ENCODE data around the gene MAN2A2.

The MAN2A2 gene

DNA sequence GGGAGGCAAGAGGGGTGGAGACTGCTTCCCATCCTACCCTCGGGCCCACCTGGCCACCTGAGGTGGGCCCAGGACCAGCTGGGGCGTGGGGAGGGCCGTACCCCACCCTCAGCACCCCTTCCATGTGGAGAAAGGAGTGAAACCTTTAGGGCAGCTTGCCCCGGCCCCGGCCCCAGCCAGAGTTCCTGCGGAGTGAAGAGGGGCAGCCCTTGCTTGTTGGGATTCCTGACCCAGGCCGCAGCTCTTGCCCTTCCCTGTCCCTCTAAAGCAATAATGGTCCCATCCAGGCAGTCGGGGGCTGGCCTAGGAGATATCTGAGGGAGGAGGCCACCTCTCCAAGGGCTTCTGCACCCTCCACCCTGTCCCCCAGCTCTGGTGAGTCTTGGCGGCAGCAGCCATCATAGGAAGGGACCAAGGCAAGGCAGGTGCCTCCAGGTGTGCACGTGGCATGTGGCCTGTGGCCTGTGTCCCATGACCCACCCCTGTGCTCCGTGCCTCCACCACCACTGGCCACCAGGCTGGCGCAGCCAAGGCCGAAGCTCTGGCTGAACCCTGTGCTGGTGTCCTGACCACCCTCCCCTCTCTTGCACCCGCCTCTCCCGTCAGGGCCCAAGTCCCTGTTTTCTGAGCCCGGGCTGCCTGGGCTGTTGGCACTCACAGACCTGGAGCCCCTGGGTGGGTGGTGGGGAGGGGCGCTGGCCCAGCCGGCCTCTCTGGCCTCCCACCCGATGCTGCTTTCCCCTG lies 21.0 kb upstream of the MAN2A2 start:
- TF ChIP-seq, protein P1, sequence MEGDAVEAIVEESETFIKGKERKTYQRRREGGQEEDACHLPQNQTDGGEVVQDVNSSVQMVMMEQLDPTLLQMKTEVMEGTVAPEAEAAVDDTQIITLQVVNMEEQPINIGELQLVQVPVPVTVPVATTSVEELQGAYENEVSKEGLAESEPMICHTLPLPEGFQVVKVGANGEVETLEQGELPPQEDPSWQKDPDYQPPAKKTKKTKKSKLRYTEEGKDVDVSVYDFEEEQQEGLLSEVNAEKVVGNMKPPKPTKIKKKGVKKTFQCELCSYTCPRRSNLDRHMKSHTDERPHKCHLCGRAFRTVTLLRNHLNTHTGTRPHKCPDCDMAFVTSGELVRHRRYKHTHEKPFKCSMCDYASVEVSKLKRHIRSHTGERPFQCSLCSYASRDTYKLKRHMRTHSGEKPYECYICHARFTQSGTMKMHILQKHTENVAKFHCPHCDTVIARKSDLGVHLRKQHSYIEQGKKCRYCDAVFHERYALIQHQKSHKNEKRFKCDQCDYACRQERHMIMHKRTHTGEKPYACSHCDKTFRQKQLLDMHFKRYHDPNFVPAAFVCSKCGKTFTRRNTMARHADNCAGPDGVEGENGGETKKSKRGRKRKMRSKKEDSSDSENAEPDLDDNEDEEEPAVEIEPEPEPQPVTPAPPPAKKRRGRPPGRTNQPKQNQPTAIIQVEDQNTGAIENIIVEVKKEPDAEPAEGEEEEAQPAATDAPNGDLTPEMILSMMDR (conservative IDR thresholded peaks at IDR 0.05): no peak
- H3K27ac ChIP-seq: 0 out of 2 replicates have a peak overlapping the region, but pooled peaks have one; percentile 1

DNA sequence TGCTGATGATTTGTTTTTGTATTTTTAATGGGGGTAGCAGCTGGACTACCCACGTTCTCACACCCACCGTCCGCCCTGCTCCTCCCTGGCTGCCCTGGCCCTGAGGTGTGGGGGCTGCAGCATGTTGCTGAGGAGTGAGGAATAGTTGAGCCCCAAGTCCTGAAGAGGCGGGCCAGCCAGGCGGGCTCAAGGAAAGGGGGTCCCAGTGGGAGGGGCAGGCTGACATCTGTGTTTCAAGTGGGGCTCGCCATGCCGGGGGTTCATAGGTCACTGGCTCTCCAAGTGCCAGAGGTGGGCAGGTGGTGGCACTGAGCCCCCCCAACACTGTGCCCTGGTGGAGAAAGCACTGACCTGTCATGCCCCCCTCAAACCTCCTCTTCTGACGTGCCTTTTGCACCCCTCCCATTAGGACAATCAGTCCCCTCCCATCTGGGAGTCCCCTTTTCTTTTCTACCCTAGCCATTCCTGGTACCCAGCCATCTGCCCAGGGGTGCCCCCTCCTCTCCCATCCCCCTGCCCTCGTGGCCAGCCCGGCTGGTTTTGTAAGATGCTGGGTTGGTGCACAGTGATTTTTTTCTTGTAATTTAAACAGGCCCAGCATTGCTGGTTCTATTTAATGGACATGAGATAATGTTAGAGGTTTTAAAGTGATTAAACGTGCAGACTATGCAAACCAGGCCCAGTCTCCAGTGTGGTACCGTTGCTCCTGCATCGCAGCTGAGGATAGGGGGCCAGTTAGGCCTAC lies 20.1 kb upstream of the MAN2A2 start:
- peak overlapping the region; percentile 83 for H3K27ac ChIP-seq
- TF ChIP-seq, protein P1 (conservative IDR thresholded peaks at IDR 0.05): no peak

DNA sequence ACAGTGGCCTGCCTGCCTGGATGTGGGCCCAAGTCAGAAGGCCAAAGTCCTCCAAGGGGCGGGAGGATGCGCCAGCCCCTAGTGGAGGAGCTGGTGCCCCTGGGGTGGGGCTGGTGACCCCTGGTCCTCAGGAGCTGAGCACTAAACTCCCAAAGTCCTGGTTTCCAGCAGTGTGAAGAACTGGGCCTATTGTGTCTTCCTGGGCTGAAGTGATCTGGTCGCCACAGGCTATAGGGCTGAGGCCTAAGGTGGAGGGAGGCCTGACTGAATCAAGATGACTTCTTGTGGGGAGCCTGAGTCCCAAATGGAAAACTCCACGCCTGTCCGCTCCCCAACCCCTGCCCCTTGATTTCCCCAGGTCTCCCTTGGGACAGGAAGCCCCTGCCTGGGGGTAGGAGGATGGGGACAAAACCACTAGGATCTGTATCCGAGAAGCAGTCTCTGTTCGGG lies 19.6 kb upstream of the MAN2A2 start:
- TF ChIP-seq, protein P1 (conservative IDR thresholded peaks at IDR 0.05): no peak
- H3K27ac ChIP-seq: peak overlapping the region; percentile 83

DNA sequence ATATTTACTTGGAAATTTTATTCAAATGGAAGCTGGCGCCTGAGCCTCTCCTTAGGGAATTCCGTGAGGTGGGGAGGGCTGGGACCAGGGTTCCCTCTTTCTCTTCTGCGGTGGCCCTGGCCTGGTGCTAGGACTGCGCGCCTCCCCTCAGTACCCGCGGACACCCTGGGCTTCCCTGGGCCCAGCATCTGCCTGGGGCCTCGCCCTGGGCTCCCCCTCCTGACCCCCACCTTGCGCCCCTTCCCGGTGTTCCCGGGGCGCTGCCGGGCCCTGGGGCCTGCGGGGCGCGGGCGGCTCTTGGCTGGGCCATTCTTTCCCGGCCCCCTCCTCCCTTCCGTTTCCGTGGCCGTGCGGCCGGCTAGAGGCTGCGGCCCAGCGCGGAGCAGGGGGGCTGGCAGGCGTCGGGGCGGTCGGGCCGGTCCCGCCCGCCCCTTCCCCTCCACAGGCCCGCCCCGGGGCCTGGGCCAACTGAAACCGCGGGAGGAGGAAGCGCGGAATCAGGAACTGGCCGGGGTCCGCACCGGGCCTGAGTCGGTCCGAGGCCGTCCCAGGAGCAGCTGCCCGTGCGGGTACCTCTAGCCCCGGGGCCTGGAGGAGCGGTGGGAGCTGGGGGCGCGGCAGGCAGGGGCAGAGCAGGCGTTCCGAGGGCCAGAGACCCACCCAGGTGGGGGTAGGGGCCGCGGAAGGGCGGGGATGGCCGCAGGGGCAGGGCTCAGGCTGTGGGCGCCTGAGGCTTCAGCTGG lies 19.0 kb upstream of the MAN2A2 start, which contains the start of gene FES:
Gene FES (plus strand): TSS at position 529 of the 743 bp plus-strand sequence. CDS start 542 bp downstream, outside the sequence.
- TF ChIP-seq, protein P1 (conservative IDR thresholded peaks at IDR 0.05): no peak

DNA sequence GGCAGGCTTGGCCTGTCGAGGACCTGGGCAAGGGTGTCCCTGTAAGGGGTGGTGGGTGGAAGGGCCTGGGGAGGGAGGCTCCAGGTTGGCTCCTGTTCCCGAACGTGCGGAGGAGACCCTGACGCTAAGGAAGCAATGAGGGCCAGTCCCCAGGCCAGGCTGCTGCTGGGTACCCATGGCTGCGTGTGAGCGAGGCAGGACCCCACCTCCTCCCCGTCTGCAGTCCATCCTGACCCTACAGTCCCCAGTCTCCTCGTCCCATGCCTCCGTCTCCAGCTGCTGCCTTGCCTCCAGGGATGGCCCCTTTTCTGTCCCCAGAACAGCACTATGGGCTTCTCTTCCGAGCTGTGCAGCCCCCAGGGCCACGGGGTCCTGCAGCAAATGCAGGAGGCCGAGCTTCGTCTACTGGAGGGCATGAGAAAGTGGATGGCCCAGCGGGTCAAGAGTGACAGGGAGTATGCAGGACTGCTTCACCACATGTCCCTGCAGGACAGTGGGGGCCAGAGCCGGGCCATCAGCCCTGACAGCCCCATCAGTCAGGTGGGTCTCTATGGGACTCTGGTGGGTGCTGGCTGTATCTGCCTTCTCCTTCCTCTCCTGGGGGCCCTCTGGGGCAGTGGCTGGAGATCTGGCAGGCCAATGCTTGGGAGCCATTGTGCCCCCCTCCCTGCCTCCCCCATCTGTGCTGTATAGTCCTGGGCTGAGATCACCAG lies 18.2 kb upstream of the MAN2A2 start:
- peak overlapping the region; percentile 83 for H3K27ac ChIP-seq
- TF ChIP-seq, protein P1 (conservative IDR thresholded peaks at IDR 0.05): no peak

More for the DNA sequence above, 19.0 kb upstream of the MAN2A2 start, which contains the start of gene FES:
- peak within 1 kb of the TSS; percentile 83 for H3K27ac ChIP-seq

DNA sequence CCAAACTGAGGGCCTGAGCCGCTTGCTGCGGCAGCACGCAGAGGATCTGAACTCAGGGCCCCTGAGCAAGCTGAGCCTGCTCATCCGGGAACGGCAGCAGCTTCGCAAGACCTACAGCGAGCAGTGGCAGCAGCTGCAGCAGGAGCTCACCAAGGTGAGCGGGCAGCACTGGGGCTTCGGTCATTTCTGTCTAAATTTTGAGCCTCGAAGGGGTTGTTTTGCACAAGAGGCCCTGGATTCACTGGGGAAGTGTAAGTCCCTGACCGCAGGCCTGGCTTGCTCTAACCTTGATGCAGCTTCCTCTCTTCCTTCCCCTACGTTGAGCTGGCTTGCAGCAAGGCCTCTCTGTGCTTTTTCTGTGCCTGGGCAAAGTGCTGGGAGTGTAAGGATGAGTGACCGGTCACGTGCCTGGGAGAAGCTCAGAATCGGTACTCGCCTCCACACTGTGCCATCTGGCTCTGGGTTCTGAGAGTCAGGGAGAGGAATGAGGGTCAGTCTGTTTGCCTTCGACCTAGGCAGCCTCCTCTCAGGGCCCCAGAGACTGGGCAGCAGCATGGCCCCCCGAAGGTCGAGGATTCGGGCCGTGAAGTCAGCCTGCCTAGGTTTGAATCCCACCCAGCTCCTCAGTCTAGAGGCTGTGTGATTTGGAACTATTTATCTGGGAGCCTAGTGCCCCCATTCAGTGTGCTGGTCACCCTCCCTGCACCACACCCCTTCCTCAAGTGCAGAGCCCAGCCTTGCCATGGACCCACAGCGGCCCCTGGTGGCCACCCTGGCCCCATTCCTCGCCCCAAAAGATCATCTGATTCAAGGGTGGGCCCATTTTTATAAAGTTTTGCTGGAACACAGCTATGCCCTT lies 17.4 kb upstream of the MAN2A2 start:
- TF ChIP-seq, protein P1 (conservative IDR thresholded peaks at IDR 0.05): peak; percentile 100
- peak overlapping the region; percentile 83 for H3K27ac ChIP-seq

Data from VCaP (cell line).